ENCODE measurements around the gene GARRE1. TPM values are rescaled to one million over a fixed set of nuclear protein-coding genes. Genes with fewer than 3 reads are reported as not detected.

The GARRE1 gene
- polyA plus RNA-seq, 1 donor from 2014 or later: 15.9 TPM

DNA sequence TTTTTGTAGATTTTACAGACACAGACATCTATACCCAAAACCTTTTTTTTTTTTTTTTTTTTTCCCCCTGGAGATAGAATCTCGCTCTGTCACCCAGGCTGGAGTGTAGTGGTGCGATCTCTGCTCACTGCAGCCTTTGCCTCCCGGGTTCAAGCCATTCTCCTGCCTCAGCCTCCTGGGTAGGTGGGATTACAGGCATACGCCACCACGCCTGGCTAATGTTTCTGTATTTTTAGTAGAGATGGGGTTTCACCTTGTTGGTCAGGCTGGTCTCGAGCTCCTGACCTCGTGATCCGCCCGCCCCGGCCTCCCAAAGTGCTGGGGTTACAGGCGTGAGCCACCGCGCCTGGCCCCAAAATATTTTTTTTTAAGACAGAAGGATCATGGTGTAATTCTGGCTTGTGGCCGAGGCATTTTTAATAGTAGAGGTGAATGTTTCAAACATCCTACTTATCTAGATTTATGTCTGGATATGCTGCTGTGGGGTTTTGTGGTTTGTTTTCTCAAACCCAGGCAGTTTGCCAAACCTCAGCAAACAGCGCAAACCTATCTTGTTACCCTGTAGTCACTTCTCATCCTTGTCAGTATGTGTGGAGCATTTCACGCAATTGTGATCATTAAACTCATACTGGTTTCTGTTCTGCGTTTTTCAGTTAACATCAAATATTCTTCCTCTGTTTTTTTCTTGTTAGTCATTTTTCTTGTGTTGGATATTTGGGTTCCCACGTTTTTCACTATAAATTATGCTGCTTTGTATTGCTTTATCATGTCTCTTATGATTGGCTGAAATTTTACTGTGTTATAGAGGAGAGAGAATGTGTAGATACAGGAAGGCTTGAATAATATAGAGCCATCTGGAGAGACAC lies 36.2 kb upstream of the GARRE1 start:
- H3K9me3 ChIP-seq (ENCODE audit: low read length): no peaks in the 10 kb centered on the region
- H2AFZ ChIP-seq (ENCODE audit: low read depth, low read length): no peak overlapping the region
- no peaks in the 10 kb centered on the region for H3K79me2 ChIP-seq (replicated peaks; ENCODE audit: insufficient read depth, low read length)
- no peak overlapping the region for H3K4me2 ChIP-seq (ENCODE audit: low read length)
- TF ChIP-seq TAF1 (IDR thresholded peaks at IDR 0.05; ENCODE audit: low read depth) (no peak), SMC3 (conservative IDR thresholded peaks at IDR 0.05; ENCODE audit: poor library complexity) (no peak), RAD21 (conservative IDR thresholded peaks at IDR 0.05) (no peak)
- TF ChIP-seq, protein P1, sequence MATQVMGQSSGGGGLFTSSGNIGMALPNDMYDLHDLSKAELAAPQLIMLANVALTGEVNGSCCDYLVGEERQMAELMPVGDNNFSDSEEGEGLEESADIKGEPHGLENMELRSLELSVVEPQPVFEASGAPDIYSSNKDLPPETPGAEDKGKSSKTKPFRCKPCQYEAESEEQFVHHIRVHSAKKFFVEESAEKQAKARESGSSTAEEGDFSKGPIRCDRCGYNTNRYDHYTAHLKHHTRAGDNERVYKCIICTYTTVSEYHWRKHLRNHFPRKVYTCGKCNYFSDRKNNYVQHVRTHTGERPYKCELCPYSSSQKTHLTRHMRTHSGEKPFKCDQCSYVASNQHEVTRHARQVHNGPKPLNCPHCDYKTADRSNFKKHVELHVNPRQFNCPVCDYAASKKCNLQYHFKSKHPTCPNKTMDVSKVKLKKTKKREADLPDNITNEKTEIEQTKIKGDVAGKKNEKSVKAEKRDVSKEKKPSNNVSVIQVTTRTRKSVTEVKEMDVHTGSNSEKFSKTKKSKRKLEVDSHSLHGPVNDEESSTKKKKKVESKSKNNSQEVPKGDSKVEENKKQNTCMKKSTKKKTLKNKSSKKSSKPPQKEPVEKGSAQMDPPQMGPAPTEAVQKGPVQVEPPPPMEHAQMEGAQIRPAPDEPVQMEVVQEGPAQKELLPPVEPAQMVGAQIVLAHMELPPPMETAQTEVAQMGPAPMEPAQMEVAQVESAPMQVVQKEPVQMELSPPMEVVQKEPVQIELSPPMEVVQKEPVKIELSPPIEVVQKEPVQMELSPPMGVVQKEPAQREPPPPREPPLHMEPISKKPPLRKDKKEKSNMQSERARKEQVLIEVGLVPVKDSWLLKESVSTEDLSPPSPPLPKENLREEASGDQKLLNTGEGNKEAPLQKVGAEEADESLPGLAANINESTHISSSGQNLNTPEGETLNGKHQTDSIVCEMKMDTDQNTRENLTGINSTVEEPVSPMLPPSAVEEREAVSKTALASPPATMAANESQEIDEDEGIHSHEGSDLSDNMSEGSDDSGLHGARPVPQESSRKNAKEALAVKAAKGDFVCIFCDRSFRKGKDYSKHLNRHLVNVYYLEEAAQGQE (IDR thresholded peaks at IDR 0.05; ENCODE audit: borderline replicate concordance): no peak
- TF ChIP-seq, protein P2, sequence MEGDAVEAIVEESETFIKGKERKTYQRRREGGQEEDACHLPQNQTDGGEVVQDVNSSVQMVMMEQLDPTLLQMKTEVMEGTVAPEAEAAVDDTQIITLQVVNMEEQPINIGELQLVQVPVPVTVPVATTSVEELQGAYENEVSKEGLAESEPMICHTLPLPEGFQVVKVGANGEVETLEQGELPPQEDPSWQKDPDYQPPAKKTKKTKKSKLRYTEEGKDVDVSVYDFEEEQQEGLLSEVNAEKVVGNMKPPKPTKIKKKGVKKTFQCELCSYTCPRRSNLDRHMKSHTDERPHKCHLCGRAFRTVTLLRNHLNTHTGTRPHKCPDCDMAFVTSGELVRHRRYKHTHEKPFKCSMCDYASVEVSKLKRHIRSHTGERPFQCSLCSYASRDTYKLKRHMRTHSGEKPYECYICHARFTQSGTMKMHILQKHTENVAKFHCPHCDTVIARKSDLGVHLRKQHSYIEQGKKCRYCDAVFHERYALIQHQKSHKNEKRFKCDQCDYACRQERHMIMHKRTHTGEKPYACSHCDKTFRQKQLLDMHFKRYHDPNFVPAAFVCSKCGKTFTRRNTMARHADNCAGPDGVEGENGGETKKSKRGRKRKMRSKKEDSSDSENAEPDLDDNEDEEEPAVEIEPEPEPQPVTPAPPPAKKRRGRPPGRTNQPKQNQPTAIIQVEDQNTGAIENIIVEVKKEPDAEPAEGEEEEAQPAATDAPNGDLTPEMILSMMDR (IDR thresholded peaks at IDR 0.05; ENCODE audit: poor library complexity, severe bottlenecking): no peak
- no peak overlapping the region for H3K9ac ChIP-seq (ENCODE audit: low read length)
- no peak overlapping the region for H3K27ac ChIP-seq (ENCODE audit: low read length)
- H3K4me3 ChIP-seq (ENCODE audit: low read length): no peak overlapping the region
- no peaks in the 10 kb centered on the region for H3K9me2 ChIP-seq (ENCODE audit: insufficient read depth, low read length)
- no peaks in the 10 kb centered on the region for H3F3A ChIP-seq (ENCODE audit: insufficient read depth, low read length, poor library complexity, severe bottlenecking)
- H4K20me1 ChIP-seq (ENCODE audit: insufficient read depth): no peaks in the 10 kb centered on the region
- H3K27me3 ChIP-seq (ENCODE audit: insufficient read depth, low read depth, low read length): no peaks in the 10 kb centered on the region
- H3K36me3 ChIP-seq (ENCODE audit: insufficient read depth, low read length): peaks cover under 1% of the 10 kb centered on the region

DNA sequence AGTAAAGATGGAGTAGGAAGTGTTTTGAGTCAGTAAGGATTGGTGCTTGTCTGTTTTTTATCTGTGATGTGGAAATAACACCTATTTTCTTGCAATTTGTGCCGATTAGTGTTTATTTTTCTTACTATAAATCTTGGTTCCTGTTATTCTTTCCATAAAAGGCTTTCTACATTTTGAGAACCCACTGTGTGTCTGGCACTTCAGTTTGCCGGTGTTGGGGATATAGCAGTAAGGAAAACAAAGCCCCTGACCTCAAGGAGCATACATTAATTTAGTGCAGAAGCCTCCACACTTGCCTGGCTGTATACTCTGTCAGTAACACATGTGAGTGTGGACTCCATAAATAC lies 35.6 kb upstream of the GARRE1 start:
- TF ChIP-seq EZH2 (IDR thresholded peaks at IDR 0.05; ENCODE audit: borderline replicate concordance, insufficient read depth, low read length, poor library complexity, severe bottlenecking) (no peak), TAF1 (IDR thresholded peaks at IDR 0.05; ENCODE audit: low read depth) (no peak), SMC3 (conservative IDR thresholded peaks at IDR 0.05; ENCODE audit: poor library complexity) (no peak), MXI1 (conservative IDR thresholded peaks at IDR 0.05; ENCODE audit: poor library complexity, severe bottlenecking) (no peak)
- TF ChIP-seq, protein P2 (IDR thresholded peaks at IDR 0.05; ENCODE audit: poor library complexity, severe bottlenecking): no peak
- H3K79me2 ChIP-seq (replicated peaks; ENCODE audit: insufficient read depth, low read length): no peaks in the 10 kb centered on the region
- peaks cover 5% of the 10 kb centered on the region for H3K36me3 ChIP-seq (ENCODE audit: insufficient read depth, low read length)
- no peak overlapping the region for H2AFZ ChIP-seq (ENCODE audit: low read depth, low read length)
- no peaks in the 10 kb centered on the region for H3F3A ChIP-seq (ENCODE audit: insufficient read depth, low read length, poor library complexity, severe bottlenecking)
- H3K9ac ChIP-seq (ENCODE audit: low read length): no peak overlapping the region
- no peak overlapping the region for H3K4me2 ChIP-seq (ENCODE audit: low read length)
- H3K4me3 ChIP-seq (ENCODE audit: low read length): no peak overlapping the region
- no peaks in the 10 kb centered on the region for H3K9me3 ChIP-seq (ENCODE audit: low read length)
- H3K27ac ChIP-seq (ENCODE audit: low read length): no peak overlapping the region
- H3K9me2 ChIP-seq (ENCODE audit: insufficient read depth, low read length): no peaks in the 10 kb centered on the region
- H4K20me1 ChIP-seq (ENCODE audit: insufficient read depth): no peaks in the 10 kb centered on the region
- no peaks in the 10 kb centered on the region for H3K27me3 ChIP-seq (ENCODE audit: insufficient read depth, low read depth, low read length)
